Posterior cingulate gyrus (tissue), 11 donors: Measurements from ENCODE around the gene CHMP4B.

Experiments used
- DNase-seq, 10 donors: peaks; one replicate each; pipeline versions ENCODE4 v3.0.0 to v3.0.0-alpha.2; 2020 to 2021; ENCODE audit warnings: mixed read lengths in 3 of 10
- intact Hi-C: fragments of 100-400 bp; cut with DNase I; formaldehyde crosslinking; loops from one replicate; pipeline ENCODE4 v1.15.1; 2023

CHMP4B gene

DNA sequence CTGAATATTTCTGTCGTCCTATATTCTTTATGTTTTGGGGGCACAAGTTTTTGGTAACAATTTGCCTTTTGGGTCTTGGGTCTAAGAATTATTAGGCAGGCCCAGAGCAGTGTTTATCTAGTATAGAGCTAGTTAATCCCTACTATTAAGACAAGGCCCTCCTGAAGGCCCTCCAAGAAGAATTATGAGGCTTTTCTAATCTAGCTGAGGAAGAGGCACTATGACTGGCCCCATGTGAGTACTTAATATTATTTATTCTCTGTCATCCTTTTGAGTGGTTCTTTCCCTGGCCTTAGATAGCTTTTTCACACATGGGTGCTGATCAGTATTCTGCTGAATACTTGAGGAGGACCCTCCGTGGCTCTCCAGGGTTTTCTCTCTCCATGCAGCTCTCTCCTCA, 25.1 kb downstream of the CHMP4B start:
- intact Hi-C loops = no loop called here
- DNase-seq = no peak

DNA sequence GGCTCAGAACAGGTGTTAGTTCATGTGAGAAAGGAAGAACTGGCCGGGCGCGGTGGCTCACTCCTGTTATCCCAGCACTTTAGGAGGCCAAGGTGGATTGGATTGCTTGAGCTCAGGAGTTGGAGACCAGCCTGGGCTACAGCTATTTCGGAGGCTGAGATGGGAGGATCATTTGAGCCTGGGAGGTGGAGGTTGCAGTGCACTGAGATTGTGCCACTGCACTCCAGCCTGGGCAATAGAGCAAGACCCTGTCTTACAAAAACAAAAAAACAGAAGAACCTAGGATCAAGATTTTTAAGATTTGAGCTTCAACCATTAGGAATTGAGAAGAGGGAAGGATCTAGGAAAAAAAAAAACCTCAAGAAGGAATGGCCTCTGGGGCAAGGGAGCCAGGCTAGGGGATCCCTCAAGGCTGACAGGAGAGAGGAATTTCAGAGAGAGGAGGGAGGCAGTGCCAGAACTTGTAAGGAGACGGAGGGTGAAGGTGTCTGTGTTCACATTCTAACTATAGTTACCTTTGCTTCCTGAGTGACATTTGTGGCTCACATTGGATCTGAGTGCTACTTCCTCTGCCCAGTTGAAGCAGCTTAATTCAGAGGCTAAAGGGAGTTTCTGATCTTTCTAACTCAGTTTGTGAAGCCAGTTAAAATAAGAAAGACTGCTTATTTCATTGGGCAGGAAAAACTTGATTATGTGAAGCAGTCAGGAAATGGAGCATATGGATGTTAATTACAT, 26.1 kb downstream of the CHMP4B start:
- intact Hi-C loops = no loop called here
- DNase-seq = no peak

DNA sequence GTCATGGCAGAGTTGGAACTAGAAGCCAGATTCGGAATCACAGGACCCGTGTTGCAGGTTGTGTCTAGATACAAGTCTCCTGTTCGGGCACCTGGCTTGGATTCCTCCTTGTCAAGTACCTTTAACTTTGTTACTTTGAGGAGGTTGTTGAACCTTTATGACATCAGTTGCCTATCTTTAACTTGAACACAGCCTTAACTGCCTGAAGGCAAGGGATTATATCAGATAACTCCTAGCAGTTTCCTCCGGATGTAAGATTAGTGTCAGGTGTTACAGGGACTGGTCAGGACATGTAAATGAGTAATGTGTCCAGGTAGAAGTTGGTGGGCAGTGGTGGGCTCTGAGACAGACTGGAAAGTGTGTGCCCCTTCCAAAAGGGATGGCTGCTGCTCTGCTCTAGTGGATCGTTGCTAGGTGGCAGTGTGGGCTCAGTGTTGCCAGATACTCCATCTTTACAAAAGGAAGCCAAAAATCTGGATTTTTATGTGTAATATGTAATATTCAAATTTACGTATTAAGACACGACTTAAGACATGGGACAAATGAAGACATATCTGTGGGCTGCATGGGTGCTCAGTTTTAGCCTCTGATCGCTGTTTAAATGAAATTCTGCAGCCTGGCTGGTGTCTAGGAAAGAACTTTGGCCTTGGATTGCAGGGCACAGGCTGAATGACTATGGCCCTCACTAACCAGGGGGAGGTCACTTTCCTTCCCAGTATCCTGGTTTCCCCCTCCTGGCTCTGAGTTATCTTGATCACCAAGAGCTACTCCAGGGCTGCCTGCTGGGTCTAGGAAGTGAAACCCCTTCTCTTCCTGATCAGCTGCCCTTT, 27.1 kb downstream of the CHMP4B start:
- intact Hi-C loops = no loop called here

DNA sequence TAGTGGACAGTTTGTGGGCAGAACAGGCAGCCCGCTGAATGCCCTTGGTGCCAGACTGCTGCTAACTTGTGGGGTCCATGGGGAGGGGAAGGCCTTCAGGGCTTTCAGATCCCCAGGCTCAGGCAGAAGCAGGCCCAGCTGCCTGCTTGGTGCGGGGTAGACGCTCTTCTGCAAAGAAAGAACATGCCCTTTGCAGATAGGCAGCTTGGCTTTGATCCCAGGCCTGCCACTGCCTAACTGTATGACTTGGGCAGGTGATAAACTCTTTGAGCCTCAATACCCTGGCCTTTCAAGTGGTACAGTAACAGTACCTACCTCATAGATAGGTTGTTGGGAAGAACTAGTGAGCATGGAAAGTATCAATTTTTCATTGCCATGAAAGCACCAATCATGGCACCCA, 28.4 kb downstream of the CHMP4B start:
- DNase-seq = no peak
- intact Hi-C loops = no loop called here

More for the DNA sequence above, 27.1 kb downstream of the CHMP4B start:
- no peak for DNase-seq

DNA sequence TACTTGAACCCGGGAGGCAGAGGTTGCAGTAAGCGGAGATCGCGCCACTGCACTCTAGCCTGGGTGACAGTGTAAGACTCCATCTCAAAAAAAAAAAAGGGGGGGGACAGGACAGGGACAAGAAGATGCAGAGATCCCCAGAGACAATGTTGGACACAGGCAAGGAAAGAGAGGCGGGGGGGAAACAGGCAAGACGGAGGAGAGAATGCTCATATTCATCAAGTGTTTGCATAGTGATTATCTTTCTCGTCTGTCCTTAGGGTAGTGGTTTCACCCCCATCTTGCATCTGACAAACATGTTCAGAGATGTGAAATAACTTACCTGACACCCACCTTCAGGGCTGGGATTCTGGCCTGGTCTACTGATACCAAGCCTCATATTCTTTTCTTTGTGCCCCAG, 29.0 kb downstream of the CHMP4B start:
- DNase-seq = no peak

DNA sequence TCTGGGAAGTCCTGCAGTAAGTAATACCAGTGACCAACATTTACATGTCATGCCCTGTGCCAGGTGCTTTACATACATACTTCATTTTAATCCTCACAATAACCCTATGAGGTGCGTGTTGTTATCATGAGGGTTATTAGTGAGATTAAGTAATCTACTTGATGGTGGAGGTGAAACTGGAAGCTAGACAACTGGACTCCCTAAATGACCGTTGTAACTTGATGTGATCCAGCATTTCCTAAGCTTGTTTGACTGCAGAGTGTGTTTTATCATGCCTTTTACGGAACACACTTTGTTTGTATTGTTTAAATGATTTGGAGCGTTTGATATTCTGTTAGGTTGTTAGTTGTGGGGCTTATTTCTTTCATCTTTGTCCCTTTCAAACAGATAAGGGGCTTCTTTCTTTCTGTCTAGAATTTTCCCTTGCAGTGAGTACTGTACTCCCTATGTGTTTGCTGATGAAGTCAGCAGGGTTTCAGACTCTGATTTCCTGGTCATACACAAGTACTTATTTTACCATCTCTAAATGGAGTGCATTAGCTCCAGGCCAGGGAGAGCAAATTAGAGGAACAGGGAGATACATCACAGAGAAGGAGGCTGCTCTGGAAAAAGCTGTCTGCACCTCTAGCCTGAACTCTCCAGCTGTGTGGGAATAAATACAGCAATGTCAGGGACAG, 29.7 kb downstream of the CHMP4B start:
- no peak for DNase-seq
- intact Hi-C loops = no loop called here

More for the DNA sequence above, 29.0 kb downstream of the CHMP4B start:
- intact Hi-C loops = no loop called here

DNA sequence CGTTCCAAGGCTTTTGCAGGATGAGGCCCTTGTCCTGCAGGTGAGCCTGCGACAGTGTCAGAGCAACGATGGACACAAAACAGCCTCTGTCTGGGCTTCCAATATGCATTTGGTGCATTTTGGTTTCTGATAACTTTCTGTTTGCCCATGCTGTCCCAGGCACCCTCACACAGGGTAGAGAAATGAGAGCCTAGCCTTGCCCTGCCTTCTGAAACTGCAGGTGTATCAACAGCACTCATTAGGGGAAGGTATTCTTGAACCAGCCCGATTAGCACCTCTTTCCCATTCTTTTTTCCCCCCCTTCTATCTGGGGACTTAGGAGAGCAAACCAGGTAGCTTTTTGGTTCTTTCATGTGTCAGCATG, 30.3 kb downstream of the CHMP4B start:
- intact Hi-C loops = no loop called here
- no peak for DNase-seq

DNA sequence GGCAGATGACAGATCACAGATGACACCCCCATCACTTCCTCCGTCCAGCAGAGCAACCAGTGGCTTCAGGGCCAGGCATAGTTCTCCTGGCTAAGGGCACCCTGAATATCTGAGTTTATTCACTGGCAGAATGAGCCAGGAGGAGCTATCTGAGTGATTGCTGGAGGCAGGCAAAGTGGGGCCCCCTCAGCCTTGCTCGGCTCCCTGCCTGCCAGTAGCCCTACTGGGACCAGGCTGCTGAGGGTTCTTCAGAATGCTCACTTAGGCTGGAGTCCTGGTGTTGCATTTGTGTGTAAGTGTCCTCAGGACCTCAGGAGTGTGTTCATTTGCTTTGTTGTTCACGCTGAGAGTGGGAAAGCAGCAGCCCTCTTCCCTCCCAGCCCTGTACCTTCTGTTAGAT, 31.2 kb downstream of the CHMP4B start:
- DNase-seq = no peak
- intact Hi-C loops = no loop called here

DNA sequence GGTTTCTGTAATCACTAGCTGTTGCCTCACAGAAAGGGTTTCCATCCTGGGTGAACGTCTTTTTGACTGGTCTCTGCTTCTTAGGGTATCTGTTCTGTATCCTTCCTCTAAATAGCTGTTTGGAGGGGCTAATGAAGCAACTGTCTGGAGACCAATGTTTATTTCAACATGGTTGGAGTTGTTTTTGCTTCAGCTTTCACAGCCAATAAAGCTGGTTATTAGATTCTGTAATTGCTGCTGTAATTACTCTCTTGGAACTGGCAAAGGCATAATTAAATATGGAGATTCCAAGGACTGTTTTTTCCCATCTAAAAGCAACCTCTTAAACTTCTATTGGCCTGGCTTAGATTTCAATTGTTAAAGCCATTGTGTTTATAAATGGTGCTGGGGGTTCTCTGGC, 31.9 kb downstream of the CHMP4B start:
- intact Hi-C loops = no loop called here
- DNase-seq = no peak

DNA sequence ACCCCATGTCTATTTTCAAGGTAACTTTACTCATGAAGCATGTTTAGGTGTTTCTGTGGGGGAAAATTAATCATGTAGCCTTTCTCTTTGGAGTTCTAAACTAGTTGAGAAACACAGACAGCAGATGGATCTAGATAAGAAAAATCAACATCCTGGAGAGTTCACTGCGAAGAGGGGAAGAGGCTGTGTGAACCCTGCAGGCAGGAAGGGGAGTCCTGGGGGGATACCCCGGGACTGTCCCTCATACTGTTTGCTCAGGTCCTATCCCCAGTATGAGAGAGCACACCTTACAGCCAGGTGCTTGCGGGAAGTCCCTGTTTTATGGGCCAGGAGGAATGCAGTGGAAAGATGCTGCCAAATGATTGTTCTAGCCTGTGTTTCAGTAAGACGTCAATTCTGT, 32.7 kb downstream of the CHMP4B start:
- DNase-seq = no peak
- intact Hi-C loops = no loop called here

DNA sequence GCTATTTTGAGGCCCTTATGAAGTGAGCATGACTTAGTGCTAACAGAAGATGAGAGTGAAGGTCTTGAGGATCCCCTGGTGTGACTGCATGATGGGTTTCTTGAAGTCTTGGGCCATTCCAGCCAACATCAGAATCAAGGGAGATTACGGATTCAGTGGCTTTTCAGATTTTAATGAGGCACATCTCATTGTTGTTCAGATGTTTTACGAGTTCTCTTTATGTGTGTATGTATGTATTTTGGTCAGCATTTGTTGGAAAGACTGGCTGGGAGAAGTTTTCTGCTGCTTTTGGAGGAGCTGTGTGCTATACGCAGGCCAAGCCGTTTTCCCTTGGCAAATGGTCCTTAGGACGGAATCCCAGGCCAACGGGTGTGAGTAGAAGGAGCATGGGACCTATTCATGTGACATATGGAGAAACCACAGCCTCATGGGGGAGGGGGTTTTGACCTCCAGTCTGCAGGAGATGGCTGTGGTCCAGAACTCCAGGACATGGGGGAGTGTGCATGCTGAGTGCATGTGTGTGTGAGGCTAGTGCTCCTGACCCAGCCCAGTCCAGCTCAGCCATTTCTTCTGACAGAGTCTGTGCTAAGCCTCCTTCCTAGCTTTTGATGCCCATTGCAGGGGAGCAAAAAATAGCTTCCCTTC, 35.3 kb downstream of the CHMP4B start:
- intact Hi-C loops = no loop called here
- DNase-seq = no peak

DNA sequence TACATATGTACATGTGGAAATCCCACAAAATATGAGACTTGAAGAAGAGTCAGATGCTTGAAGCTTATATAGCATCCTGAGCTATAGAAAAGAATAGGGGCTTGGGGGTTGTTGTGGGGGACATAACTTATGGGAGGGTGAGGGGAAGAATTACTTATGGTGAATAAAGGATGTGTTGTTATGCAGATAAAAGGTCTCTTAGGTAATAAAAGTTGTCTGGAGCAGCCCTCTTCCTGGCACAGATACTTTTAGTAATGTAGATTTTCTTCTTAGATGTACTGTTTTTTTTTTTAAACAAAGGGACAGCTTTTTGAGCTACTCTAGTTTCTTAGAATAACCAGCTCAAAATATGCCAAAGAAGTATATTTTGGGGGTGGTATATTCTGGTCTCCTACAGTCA, 35.9 kb downstream of the CHMP4B start:
- no peak for DNase-seq
- intact Hi-C loops = no loop called here

DNA sequence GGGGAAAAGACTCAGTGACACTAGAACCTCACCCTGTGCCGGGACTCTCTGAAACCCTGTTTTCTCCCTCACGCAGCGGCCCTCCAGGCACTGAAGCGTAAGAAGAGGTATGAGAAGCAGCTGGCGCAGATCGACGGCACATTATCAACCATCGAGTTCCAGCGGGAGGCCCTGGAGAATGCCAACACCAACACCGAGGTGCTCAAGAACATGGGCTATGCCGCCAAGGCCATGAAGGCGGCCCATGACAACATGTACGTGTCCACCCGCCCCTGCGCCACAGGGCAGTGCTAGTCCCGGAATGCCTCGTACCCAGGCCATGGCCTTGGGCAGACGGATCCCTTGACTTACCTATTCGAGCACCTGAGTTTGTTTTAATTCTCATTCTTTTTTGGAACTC, 37.2 kb downstream of the CHMP4B start:
- peak in 1 of 10 donors; percentile 43 for DNase-seq
- intact Hi-C loops = no loop called here

DNA sequence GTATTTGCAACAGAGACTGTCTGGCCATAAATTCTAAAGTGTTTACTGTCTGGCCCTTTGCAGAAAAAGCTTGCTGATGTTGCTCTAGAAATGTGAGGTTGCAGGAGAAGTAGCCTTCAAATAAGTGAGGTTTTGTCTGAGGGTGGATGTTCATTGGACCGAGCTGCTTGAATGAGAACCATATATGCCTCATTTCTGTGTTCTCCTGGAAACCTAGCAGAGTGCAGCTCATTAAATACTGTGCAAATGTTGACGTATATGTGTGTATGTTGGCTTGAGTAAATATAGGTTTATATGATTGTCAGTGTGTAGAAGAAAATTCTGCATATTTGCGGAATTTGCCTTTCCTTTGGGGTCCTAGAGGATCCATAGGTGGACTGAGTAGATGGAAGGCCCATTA, 39.0 kb downstream of the CHMP4B start:
- intact Hi-C loops = no loop called here
- no peak for DNase-seq

DNA sequence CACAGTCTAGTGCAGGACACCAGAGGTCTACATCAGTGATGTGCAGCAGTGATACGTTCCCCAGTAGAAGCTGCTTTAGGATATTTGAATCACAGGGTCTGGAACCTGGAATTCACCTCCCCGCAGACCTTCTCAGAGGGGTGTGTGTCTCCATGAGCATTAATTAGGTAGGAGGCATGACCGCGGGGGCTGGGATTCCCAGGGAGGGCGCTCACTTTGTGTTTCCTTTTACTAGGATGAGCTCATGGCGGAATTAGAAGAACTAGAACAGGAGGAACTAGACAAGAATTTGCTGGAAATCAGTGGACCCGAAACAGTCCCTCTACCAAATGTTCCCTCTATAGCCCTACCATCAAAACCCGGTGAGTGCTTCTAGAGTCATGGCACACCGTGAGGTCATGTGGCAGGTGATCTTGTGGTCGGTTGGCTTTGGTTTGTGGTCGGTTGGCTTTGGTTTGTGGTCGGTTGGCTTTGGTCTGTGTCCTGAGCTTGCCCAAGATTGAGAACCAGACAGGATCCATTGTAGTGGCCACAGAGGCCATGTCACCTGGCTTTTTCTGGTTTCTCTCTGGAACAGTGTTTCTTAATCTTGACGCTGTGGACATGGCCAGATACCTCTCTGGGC, 40.8 kb downstream of the CHMP4B start:
- DNase-seq = peak in 2 of 10 donors; percentile 40 to 46
- intact Hi-C loops = no loop called here

DNA sequence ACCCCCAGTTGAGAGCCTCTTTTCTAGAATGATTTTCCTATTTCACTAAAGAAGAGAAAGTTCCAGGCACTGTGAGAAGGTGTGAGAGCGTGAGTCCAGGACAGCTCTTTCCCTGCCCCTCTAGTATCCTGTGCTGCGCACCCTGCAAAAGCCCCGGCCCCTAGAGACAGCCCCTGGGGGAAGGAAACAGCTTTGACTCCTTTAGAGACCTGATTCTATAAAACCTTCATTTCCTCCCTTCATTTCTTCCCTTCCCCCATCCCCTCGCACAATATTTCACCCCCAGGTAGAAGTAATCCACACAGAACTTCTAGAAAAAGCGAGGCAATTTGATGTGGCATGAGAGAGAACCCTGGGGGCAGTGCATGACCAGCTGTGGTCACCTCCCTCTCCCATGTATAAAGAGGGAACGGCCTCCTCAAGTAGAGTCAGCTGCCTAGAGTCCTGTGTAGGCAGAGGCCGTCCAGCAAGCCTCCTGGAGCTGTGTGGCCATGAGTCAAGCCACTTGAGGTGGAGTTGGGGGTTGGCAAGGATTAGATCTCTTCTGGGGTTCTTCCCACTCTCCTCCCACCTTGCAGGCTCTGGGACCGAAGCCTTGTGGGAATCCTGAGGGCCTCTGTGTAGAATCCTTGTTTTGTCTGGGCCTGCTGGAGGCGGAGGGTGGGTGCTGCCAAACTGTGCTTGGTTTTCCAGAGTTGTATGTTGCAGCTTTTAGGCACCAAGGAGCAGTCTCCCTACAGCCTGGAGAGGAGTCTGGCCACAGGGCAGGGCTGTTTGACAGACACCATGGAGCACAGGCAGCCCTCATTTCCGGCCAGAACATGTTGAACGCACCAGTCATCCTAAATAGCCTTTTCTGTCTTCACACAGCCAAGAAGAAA, 41.7 kb downstream of the CHMP4B start:
- intact Hi-C loops = no loop called here
- peak in 5 of 10 donors; percentile 23 to 91 (median 81) for DNase-seq

DNA sequence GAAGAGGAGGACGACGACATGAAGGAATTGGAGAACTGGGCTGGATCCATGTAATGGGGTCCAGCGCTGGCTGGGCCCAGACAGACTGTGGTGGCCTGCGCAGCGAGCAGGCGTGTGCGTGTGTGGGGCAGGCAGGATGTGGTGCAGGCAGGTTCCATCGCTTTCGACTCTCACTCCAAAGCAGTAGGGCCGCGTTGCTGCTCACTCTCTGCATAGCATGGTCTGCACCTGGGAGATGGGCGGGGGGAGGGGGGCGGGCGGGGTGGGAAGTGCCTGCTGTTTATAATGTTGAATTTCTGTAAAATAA, 42.3 kb downstream of the CHMP4B start:
- intact Hi-C loops = no loop called here
- DNase-seq = peak in 1 of 10 donors; percentile 56

DNA sequence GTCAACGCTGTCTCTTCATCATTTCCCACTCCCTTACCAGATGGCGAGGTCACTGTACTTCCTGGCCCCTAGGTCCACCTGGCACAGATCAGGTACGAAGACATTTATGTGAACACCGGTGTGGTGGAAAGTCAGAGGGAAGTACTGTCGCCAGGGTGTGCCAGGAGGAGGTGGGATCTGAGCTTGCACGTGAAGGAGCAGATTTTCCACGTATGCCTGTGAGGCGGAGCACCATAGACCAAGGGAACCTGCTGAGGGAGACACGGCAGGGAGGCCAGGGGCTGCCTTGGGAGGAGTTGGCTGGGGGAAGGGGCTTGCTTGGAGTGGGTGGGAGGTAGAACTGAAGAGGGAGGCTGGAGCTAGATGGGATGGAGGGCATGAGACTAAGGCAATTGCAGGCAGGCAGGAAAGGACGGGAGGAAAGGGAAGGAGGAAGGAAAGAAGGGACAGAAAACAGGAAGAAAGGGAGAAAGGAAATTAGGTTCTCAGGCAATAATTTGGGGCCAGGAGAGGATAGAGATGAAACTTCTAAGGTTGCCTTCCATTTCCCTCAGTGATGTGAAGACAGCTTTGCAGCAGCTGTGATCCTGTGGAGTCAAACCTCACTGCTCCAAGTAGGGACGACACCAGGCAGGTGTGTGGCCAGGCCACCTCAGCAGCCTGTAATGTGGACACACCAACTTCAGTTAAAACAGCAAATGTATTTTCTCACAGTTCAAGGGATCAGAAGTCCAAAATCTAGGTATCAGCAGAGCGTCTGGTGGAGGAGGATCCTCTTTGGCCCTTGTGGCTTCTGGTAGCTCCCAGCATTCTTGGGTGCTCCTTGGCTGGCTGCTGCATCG, 46.8 kb downstream of the CHMP4B start:
- peak in 1 of 10 donors; percentile 52 for DNase-seq
- intact Hi-C loops = no loop called here

DNA sequence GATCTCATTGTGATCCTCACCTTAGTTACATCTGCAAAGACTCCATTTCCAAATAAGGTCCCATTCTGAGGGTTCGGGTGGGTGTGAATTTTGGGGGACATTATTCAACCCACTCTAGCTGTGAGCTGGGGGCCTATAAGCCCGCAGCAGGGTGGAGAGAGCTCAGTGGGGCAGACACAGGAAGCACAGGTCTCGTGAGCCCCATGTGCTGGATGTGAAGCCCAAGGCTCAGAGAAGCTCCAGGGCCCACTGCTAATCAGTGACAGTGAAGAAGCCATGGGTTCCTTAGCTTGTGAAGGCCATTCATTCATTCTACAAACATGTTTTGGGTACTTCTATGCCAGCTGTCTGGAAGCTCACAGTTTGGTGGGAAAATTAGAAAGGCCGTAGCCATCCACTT, 47.5 kb downstream of the CHMP4B start:
- intact Hi-C loops = no loop called here

More for the DNA sequence above, 47.5 kb downstream of the CHMP4B start:
- DNase-seq = peak in 1 of 10 donors; percentile 39
